Transverse colon (tissue), 4 donors: Measurements from ENCODE around the gene HOXD1.

Experiments used
- POLR2A ChIP-seq: fragments of 450-650 bp; IDR thresholded peaks from one replicate; pipeline ENCODE4 v1.6.1; 2016; ENCODE audit warnings: antibody characterized with exemption, mild to moderate bottlenecking, moderate library complexity
- POLR2AphosphoS5 ChIP-seq, 3 donors: sonication (generic); formaldehyde crosslinking; IDR thresholded peaks; one replicate each; pipeline ENCODE4 v1.6.1; 2016; ENCODE audit warnings: antibody characterized with exemption in 3 of 3
- TF ChIP-seq, protein P1 (sequence below), 5 experiments: fragments of 200-600 bp in 3 of 5; fragments of 450-650 bp in 2 of 5; sonication (generic) in 3 of 5; IDR thresholded peaks; 1 replicate in 2 of 5; 2 replicates in 3 of 5; pipeline ENCODE4 v1.5.1; 2016 to 2017; ENCODE audit warnings: antibody characterized with exemption in 5 of 5, inconsistent platforms in 3 of 5, mild to moderate bottlenecking in 2 of 5, moderate library complexity in 1 of 5

DNA sequence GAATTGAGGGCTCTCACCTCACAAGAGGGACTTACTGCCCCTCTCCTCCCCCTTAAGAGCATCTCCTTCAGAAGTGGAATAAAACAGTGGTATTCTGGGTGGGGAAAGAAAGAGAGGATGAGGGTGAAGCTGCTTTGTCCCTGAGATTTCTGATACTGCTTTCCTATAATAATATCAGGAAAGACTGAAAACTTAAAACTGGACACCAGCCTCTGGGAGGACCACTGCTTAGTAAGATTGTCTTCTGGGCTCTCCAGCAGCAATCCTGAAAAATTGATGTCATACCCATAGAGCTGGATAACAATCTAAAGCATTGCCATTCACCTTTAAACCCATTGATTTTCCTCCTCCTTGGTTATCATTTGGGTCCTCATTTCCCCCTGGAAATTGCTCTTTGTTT, 41.8 kb upstream of the HOXD1 start:
- no peak for TF ChIP-seq POLR2A
- TF ChIP-seq, protein P1, sequence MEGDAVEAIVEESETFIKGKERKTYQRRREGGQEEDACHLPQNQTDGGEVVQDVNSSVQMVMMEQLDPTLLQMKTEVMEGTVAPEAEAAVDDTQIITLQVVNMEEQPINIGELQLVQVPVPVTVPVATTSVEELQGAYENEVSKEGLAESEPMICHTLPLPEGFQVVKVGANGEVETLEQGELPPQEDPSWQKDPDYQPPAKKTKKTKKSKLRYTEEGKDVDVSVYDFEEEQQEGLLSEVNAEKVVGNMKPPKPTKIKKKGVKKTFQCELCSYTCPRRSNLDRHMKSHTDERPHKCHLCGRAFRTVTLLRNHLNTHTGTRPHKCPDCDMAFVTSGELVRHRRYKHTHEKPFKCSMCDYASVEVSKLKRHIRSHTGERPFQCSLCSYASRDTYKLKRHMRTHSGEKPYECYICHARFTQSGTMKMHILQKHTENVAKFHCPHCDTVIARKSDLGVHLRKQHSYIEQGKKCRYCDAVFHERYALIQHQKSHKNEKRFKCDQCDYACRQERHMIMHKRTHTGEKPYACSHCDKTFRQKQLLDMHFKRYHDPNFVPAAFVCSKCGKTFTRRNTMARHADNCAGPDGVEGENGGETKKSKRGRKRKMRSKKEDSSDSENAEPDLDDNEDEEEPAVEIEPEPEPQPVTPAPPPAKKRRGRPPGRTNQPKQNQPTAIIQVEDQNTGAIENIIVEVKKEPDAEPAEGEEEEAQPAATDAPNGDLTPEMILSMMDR (IDR thresholded peaks at IDR 0.05): no peak
- TF ChIP-seq POLR2AphosphoS5 (IDR thresholded peaks at IDR 0.05): no peak
